OCI-LY1 (cell line): ENCODE measurements around the gene PSG6.
A peak's percentile ranks its signal among the peaks of the same experiment; 100 is the strongest.
"Not testable (repeated sequence)": the region's sequence is repeated elsewhere in the genome, so short reads cannot be mapped to it uniquely, and the experiment has no call there.

Experiments used
- H2AFZ ChIP-seq: fragments of 200-600 bp; sonication (generic), shearing (Covaris generic); 2 replicates; pipeline ENCODE4 v1.6.0; 2014; ENCODE audit warnings: antibody characterized with exemption, mild to moderate bottlenecking, low read length
- H3F3A ChIP-seq: fragments of 200-600 bp; sonication (generic), shearing (Covaris generic); 2 replicates; pipeline ENCODE4 v1.6.0; 2014; ENCODE audit warnings: mild to moderate bottlenecking, antibody characterized with exemption, low read length, moderate library complexity; ENCODE audit not compliant: insufficient read depth
- H3K27ac ChIP-seq: fragments of 200-600 bp; sonication (generic); 2 replicates; pipeline ENCODE4 v1.5.1; 2014; ENCODE audit warnings: low read length, mixed run types, mild to moderate bottlenecking, low read depth; ENCODE audit not compliant: poor library complexity, severe bottlenecking
- H3K27me3 ChIP-seq: fragments of 200-600 bp; sonication (generic); 2 replicates; pipeline ENCODE4 v1.6.0; 2014; ENCODE audit warnings: antibody characterized with exemption, mild to moderate bottlenecking, low read length, moderate library complexity; ENCODE audit not compliant: insufficient read depth
- H3K36me3 ChIP-seq: fragments of 200-600 bp; sonication (generic); 2 replicates; pipeline ENCODE4 v1.6.1; 2014; ENCODE audit warnings: mild to moderate bottlenecking, antibody characterized with exemption, low read length, moderate library complexity, mixed read lengths; ENCODE audit not compliant: insufficient read depth
- H3K4me1 ChIP-seq: fragments of 200-600 bp; sonication (generic); 2 replicates; pipeline ENCODE4 v1.5.1; 2014; ENCODE audit warnings: mild to moderate bottlenecking, low read length, moderate library complexity; ENCODE audit not compliant: insufficient read depth, severe bottlenecking
- H3K4me2 ChIP-seq: fragments of 200-600 bp; sonication (generic), shearing (Covaris generic); 2 replicates; pipeline ENCODE4 v1.6.1; 2014; ENCODE audit warnings: low read length
- H3K4me3 ChIP-seq: fragments of 200-600 bp; sonication (generic); 2 replicates; pipeline ENCODE4 v1.5.1; 2014; ENCODE audit warnings: low read length, low read depth, mild to moderate bottlenecking, mixed read lengths; ENCODE audit not compliant: poor library complexity, severe bottlenecking
- H3K79me2 ChIP-seq: fragments of 200-600 bp; shearing (Covaris generic); 2 replicates; pipeline ENCODE4 v1.6.1; 2016; ENCODE audit warnings: mixed run types, low read length, mixed read lengths; ENCODE audit not compliant: insufficient read depth
- H3K9ac ChIP-seq: fragments of 200-600 bp; sonication (generic), shearing (Covaris generic); 2 replicates; pipeline ENCODE4 v1.6.1; 2014; ENCODE audit warnings: mild to moderate bottlenecking, low read length, mixed read lengths
- H3K9me2 ChIP-seq: fragments of 200-600 bp; sonication (generic), shearing (Covaris generic); 2 replicates; pipeline ENCODE4 v1.6.1; 2014; ENCODE audit warnings: low read depth, mild to moderate bottlenecking, low read length, mixed read lengths
- H3K9me3 ChIP-seq: fragments of 200-600 bp; shearing (Covaris generic); 2 replicates; pipeline ENCODE4 v1.6.1; 2014; ENCODE audit warnings: low read length, mixed read lengths
- H4K20me1 ChIP-seq: fragments of 200-600 bp; sonication (generic), shearing (Covaris generic); 2 replicates; pipeline ENCODE4 v1.6.0; 2016; ENCODE audit warnings: mild to moderate bottlenecking, low read length; ENCODE audit not compliant: insufficient read depth
- CTCF ChIP-seq: fragments of 200-600 bp; sonication (generic), shearing (Covaris generic); IDR thresholded peaks from 2 replicates; pipeline ENCODE4 v1.5.1; 2017; ENCODE audit warnings: mild to moderate bottlenecking, antibody characterized with exemption, low read length, moderate library complexity, mixed read lengths
- EZH2 ChIP-seq: fragments of 200-600 bp; sonication (generic), shearing (Covaris generic); IDR thresholded peaks from 2 replicates; pipeline ENCODE4 v1.8.0; 2017; ENCODE audit warnings: borderline replicate concordance, mixed run types, mild to moderate bottlenecking, antibody characterized with exemption, low read length, moderate library complexity, mixed read lengths

Gene PSG6

GRCh38 chr19:42942187-42942789 is 24.6 kb upstream of the PSG6 start:
- Histone ChIP-seq H3K4me1 (no peaks in the 10 kb centered on the region), H3F3A (no peaks in the 10 kb centered on the region), H3K27me3 (no peaks in the 10 kb centered on the region), H3K9me2 (no peaks in the 10 kb centered on the region), H3K9ac (no peak overlapping the region), H3K27ac (no peak overlapping the region), H3K4me2 (no peak overlapping the region), H3K36me3 (no peaks in the 10 kb centered on the region), H4K20me1 (no peaks in the 10 kb centered on the region), H3K9me3 (no peaks in the 10 kb centered on the region), H3K4me3 (no peak overlapping the region), H3K79me2 (no peaks in the 10 kb centered on the region), H2AFZ (no peak overlapping the region)
- TF ChIP-seq CTCF (peak; percentile 42), EZH2 (no peak)

- H3K36me3 ChIP-seq, H3K4me2 ChIP-seq, H3K9me3 ChIP-seq, H3K27me3 ChIP-seq, H3K9me2 ChIP-seq, H2AFZ ChIP-seq, H3K79me2 ChIP-seq, H4K20me1 ChIP-seq, H3K4me3 ChIP-seq, H3K4me1 ChIP-seq, H3F3A ChIP-seq, H3K9ac ChIP-seq, H3K27ac ChIP-seq: not testable (repeated sequence)
Measured at GRCh38 chr19:42937107-42937506, 19.4 kb upstream of the PSG6 start, which contains the start of gene PSG7. Gene PSG7 (minus strand): TSS chr19:42937207. CDS start chr19:42937076, 131 bp downstream.

GRCh38 chr19:42934726-42935125 is 17.0 kb upstream of the PSG6 start:
- not testable (repeated sequence) for H3K79me2 ChIP-seq, H3K4me3 ChIP-seq, H3K9me3 ChIP-seq, H3K4me1 ChIP-seq, H3K27me3 ChIP-seq, H3K36me3 ChIP-seq, H3K9ac ChIP-seq, H3F3A ChIP-seq, H2AFZ ChIP-seq, H3K9me2 ChIP-seq, H3K27ac ChIP-seq, H4K20me1 ChIP-seq, H3K4me2 ChIP-seq

DNA sequence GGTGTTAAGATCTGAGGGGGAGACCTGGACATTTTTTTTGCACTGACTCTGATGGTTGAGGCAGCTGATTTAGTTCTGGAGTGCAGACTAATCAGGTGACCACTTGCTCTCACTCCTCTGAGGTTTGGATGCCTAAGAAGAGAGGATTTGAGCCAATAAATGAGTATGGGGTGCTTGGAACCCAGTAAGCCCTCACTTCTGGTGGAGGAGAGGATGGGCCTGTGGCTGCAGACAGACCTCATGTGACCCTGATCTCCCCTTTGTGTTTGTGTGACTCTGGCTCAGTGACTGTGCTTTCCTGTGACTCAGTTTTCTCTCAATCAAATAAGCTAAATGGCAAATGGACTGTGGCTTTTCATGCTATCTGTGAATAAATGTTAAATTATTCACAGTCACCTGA is 16.5 kb upstream of the PSG6 start:
- not testable (repeated sequence) for H3K4me3 ChIP-seq, H3K27me3 ChIP-seq, H2AFZ ChIP-seq, H3K9me2 ChIP-seq, H3K36me3 ChIP-seq, H3K79me2 ChIP-seq, H3K9me3 ChIP-seq, H3F3A ChIP-seq, H4K20me1 ChIP-seq, H3K4me1 ChIP-seq, H3K9ac ChIP-seq, H3K27ac ChIP-seq, H3K4me2 ChIP-seq

- not testable (repeated sequence) for H3K4me2 ChIP-seq, H3K9ac ChIP-seq
Measured at GRCh38 chr19:42933412-42933811, 15.7 kb upstream of the PSG6 start.

DNA sequence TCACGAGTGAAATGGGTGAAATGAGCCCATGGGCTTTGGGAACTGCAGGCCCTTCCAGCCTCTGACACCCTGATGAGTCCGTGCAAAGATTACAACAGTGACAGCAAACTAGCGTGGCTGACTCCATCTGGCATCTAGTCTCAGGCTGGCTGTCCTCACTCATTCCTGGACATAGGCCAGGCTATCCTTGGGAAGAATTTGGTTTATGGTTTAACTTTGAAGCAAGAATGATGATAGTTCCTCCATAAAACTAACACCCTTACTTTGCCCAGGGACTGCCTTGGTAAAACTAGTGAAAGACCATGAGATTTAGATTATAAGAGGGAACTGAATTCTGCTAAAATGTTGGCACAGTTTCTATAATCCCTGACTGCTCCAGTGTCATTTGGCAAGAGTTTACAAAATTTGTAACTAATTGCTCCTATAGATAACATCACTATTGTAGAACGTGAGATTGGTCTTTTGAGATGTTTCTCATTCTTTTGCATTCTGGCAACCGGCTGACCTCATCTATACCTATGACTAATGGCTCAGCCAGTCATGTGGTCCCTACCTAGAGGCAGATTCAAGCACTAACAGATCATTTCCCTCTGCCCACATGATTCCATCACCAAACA is 14.9 kb upstream of the PSG6 start:
- H3K9me2 ChIP-seq, H3K27ac ChIP-seq, H4K20me1 ChIP-seq, H3K36me3 ChIP-seq, H3F3A ChIP-seq, H3K27me3 ChIP-seq, H3K4me1 ChIP-seq, H3K79me2 ChIP-seq, H3K9ac ChIP-seq, H3K4me2 ChIP-seq, H3K4me3 ChIP-seq, H3K9me3 ChIP-seq, H2AFZ ChIP-seq: not testable (repeated sequence)

More at GRCh38 chr19:42933412-42933811, 15.7 kb upstream of the PSG6 start:
- not testable (repeated sequence) for H3F3A ChIP-seq, H3K4me1 ChIP-seq, H2AFZ ChIP-seq, H3K27ac ChIP-seq, H4K20me1 ChIP-seq, H3K9me3 ChIP-seq, H3K4me3 ChIP-seq, H3K27me3 ChIP-seq, H3K9me2 ChIP-seq, H3K79me2 ChIP-seq, H3K36me3 ChIP-seq
